IMR-90 (cell line): ENCODE data around the gene CHST3. TPM values are rescaled to one million over a fixed set of nuclear protein-coding genes. Genes with fewer than 3 reads are reported as not detected.

ENCODE experiments used
- ATAC-seq: fragments of 200-7000 bp; cut with Tn5 transposase; 2 replicates; pipeline ENCODE4 v1.9.1; 2020; ENCODE audit warnings: low read depth, mild to moderate bottlenecking, moderate library complexity
- BruUV-seq: library from RNA; stranded (reverse); fragments of 400-500 nt; replicated peaks from 2 replicates; lab custom pipeline; 2021; lab: Mats Ljungman, UMichigan
- CTCF ChIA-PET: fragments of 300-600 bp; formaldehyde crosslinking; extraction: SDS; loops from one replicate; lab custom pipeline; 2021; ENCODE audit warnings: antibody characterized with exemption; lab: Yijun Ruan, JAX
- POLR2A ChIA-PET: fragments of 300-600 bp; sonication (Branson Sonifier 250); formaldehyde crosslinking; loops from one replicate; lab custom pipeline; 2022; ENCODE audit warnings: antibody characterized with exemption; ENCODE audit not compliant: unreplicated experiment; lab: Charles Lee
- DNase-seq: peaks from one replicate; pipeline ENCODE4 v3.0.0; 2013
- H2AFZ ChIP-seq: replicated peaks from 2 replicates; pipeline ENCODE3; 2013; ENCODE audit warnings: low read length, mild to moderate bottlenecking; ENCODE audit not compliant: poor library complexity
- H2AK5ac ChIP-seq: 2 replicates; pipeline ENCODE4 v1.6.1; 2013; ENCODE audit warnings: low read depth, low read length, inconsistent platforms
- H2AK9ac ChIP-seq: replicated peaks from 2 replicates; pipeline ENCODE3; 2013; ENCODE audit warnings: mild to moderate bottlenecking, low read depth, low read length, moderate library complexity; ENCODE audit not compliant: poor library complexity
- H2BK120ac ChIP-seq: 2 replicates; pipeline ENCODE4 v1.6.1; 2013; ENCODE audit warnings: low read depth, low read length, inconsistent platforms
- H2BK15ac ChIP-seq: 3 replicates; pipeline ENCODE4 v1.6.1; 2013; ENCODE audit warnings: low read depth, low read length, inconsistent platforms
- H2BK20ac ChIP-seq: 2 replicates; pipeline ENCODE4 v1.6.1; 2013; ENCODE audit warnings: low read depth, mild to moderate bottlenecking, inconsistent platforms, low read length, moderate library complexity
- H2BK5ac ChIP-seq: 2 replicates; pipeline ENCODE4 v1.6.1; 2013; ENCODE audit warnings: mild to moderate bottlenecking, low read depth, low read length, inconsistent platforms; ENCODE audit not compliant: poor library complexity, severe bottlenecking
- H3K14ac ChIP-seq: replicated peaks from 2 replicates; pipeline ENCODE4 v1.6.1; 2013; ENCODE audit warnings: low read depth, low read length, inconsistent platforms
- H3K18ac ChIP-seq: 2 replicates; pipeline ENCODE4 v1.6.1; 2013; ENCODE audit warnings: low read depth, low read length, control low read depth
- H3K23ac ChIP-seq: 2 replicates; pipeline ENCODE4 v1.6.1; 2013; ENCODE audit warnings: low read depth, low read length, inconsistent platforms
- H3K27ac ChIP-seq: 2 replicates; pipeline ENCODE4 v1.5.1; 2013; ENCODE audit warnings: mild to moderate bottlenecking, control low read depth, low read length; ENCODE audit not compliant: insufficient read depth
- H3K27me3 ChIP-seq: 2 replicates; pipeline ENCODE4 v1.6.1; 2013; ENCODE audit warnings: low read length; ENCODE audit not compliant: control insufficient read depth, insufficient read depth
- H3K36me3 ChIP-seq: 2 replicates; pipeline ENCODE4 v1.6.1; 2013; ENCODE audit warnings: low read length, mixed read lengths; ENCODE audit not compliant: control insufficient read depth, insufficient read depth
- H3K4ac ChIP-seq: 2 replicates; pipeline ENCODE4 v1.6.1; 2013; ENCODE audit warnings: low read depth, low read length, inconsistent platforms
- H3K4me1 ChIP-seq: 2 replicates; pipeline ENCODE4 v1.6.1; 2013; ENCODE audit warnings: low read length, mixed read lengths; ENCODE audit not compliant: control insufficient read depth, insufficient read depth
- H3K4me2 ChIP-seq: 2 replicates; pipeline ENCODE4 v1.6.1; 2013; ENCODE audit warnings: low read depth, mild to moderate bottlenecking, control low read depth, low read length, moderate library complexity
- H3K4me3 ChIP-seq: 2 replicates; pipeline ENCODE4 v1.5.1; 2013; ENCODE audit warnings: low read depth, mild to moderate bottlenecking, control low read depth, low read length, moderate library complexity; ENCODE audit not compliant: insufficient read depth
- H3K56ac ChIP-seq: 2 replicates; pipeline ENCODE4 v1.6.1; 2013; ENCODE audit warnings: low read length, inconsistent platforms; ENCODE audit not compliant: insufficient read depth; ENCODE audit errors: extremely low read depth
- H3K79me1 ChIP-seq, 2 experiments: 2 replicates each; pipeline ENCODE4 v1.6.1; 2013; ENCODE audit warnings: low read length in 2 of 2, inconsistent platforms in 1 of 2, low read depth in 1 of 2
- H3K9ac ChIP-seq: 2 replicates; pipeline ENCODE4 v1.6.1; 2013; ENCODE audit warnings: low read depth, low read length, control low read depth
- H3K9me1 ChIP-seq: 2 replicates; pipeline ENCODE4 v1.6.1; 2013; ENCODE audit warnings: low read length, inconsistent platforms; ENCODE audit not compliant: insufficient read depth
- H3K9me3 ChIP-seq: 2 replicates; pipeline ENCODE4 v1.6.1; 2013; ENCODE audit warnings: low read length; ENCODE audit not compliant: control insufficient read depth, insufficient read depth
- H4K20me1 ChIP-seq: 2 replicates; pipeline ENCODE4 v1.6.1; 2013; ENCODE audit warnings: low read length, inconsistent platforms; ENCODE audit not compliant: insufficient read depth
- H4K5ac ChIP-seq: 2 replicates; pipeline ENCODE4 v1.6.1; 2013; ENCODE audit warnings: mild to moderate bottlenecking, low read depth, low read length, control low read depth
- H4K8ac ChIP-seq, 2 experiments: 2 replicates each; pipeline ENCODE4 v1.6.1; 2013; ENCODE audit warnings: low read depth in 2 of 2, low read length in 2 of 2, control low read depth in 1 of 2, inconsistent platforms in 1 of 2
- H4K91ac ChIP-seq: 2 replicates; pipeline ENCODE4 v1.6.1; 2013; ENCODE audit warnings: low read depth, low read length, inconsistent platforms; ENCODE audit not compliant: insufficient read depth
- CEBPB ChIP-seq: IDR thresholded peaks from 2 replicates; pipeline ENCODE4 v1.6.1; 2012; ENCODE audit warnings: low read depth, low read length, improper control_type of control experiment
- RCOR1 ChIP-seq: IDR thresholded peaks from 2 replicates; pipeline ENCODE4 v1.6.1; 2012; ENCODE audit warnings: mild to moderate bottlenecking, low read length, improper control_type of control experiment; ENCODE audit not compliant: insufficient replicate concordance
- WGBS, 2 experiments: methylation state at CpG; one replicate each; pipeline versions ENCODE4 v1.1.5 to v1.1.7; 2013; ENCODE audit warnings: missing lambda C conversion rate in 2 of 2; ENCODE audit not compliant: insufficient read length in 1 of 2; ENCODE audit errors: extremely low coverage in 2 of 2; 5-methylcytosine and 5-hydroxymethylcytosine counted together
- dilution Hi-C: fragments of 300-500 bp; cut with HindIII; formaldehyde crosslinking; loops from one replicate; pipeline ENCODE4 v1.14.3; 2018; ENCODE audit warnings: low sequenced_read_pairs; ENCODE audit not compliant: unreplicated experiment
- in situ Hi-C: fragments of 300-500 bp; cut with MboI; formaldehyde crosslinking; loops from 3 replicates; pipeline ENCODE4 v1.14.3; 2019; ENCODE audit warnings: low sequenced_read_pairs, inconsistent platforms, mixed read lengths
- intact Hi-C: fragments of 100-400 bp; cut with micrococcal nuclease; formaldehyde crosslinking; loops from 2 replicates; pipeline ENCODE4 v1.10.0; 2022
- polyA plus RNA-seq, 3 experiments: library from polyadenylated mRNA; depleted of rRNA; stranded (reverse); fragments of >200 nt; gene quantifications; 2 replicates each; pipeline ENCODE4 v1.2.3, GENCODE V29; 2012; ENCODE audit warnings: low replicate concordance in 1 of 3
- total RNA-seq: library from RNA; depleted of rRNA; stranded (reverse); fragments of >200 nt; gene quantifications from 2 replicates; pipeline ENCODE4 v1.2.3, GENCODE V29; 2012

Gene CHST3
- total and polyA plus RNA-seq, 2 of the 4 experiments (the other 2 are of a cell fraction) = 8.6 to 9.0 TPM

DNA sequence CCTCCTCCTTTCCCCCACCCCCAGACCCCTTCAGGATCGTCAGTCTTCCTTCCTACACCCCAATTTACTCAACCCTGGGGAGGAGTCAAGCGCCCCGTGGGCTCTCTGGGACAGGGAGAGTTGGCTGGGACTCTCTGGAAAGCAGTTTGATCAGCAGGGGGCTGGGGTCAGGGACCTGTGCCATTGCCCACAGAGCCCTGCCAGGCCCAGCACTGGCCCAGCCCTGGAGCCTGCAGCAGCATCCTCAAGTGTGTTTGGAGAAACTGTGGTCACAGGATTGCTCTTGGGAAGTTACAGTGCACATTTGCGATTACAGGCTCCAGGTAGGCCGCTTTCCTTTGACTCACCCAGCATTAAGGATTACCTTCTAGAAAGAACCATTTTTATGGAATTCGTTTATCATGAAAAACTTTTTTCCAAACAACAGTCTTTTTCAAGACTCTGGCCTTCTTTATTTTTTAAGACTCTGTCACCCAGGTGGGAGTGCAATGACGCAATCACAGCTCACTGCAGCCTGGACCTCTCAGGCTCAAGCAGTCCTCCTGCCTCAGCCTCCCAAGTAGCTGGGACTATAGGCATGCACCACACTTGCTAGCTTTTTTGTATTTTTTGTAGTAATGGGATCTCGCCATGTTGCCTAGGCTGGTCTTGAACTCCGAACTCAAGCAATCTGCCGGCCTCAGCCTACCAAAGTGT lies 50.7 kb downstream of the CHST3 start:
- H3K27me3 ChIP-seq = no peaks in the 10 kb centered on the region; the same call in 1 of the 2 replicates
- H3K4me3 ChIP-seq = no peak overlapping the region
- H4K20me1 ChIP-seq = peaks cover 10% of the 10 kb centered on the region; the same call in 1 of the 2 replicates
- H4K91ac ChIP-seq = no peak overlapping the region
- ATAC-seq (no peak), DNase-seq (no peak)
- H3K9me1 ChIP-seq = peaks cover 26% of the 10 kb centered on the region
- no peak overlapping the region for H3K14ac ChIP-seq
- H4K8ac ChIP-seq = no peak overlapping the region
- in situ Hi-C loops (no loop called here), intact Hi-C loops (no loop called here), dilution Hi-C loops (no loop called here)
- BruUV-seq = no TSS peak
- H3K36me3 ChIP-seq = no peaks in the 10 kb centered on the region
- H3K18ac ChIP-seq = no peak overlapping the region
- no peak overlapping the region for H3K4ac ChIP-seq
- H3K9ac ChIP-seq = no peak overlapping the region
- H2BK5ac ChIP-seq = no peak overlapping the region
- no peaks in the 10 kb centered on the region for H3K9me3 ChIP-seq
- H2AFZ ChIP-seq = no peak overlapping the region
- H3K4me1 ChIP-seq = peaks cover 17% of the 10 kb centered on the region
- no peak overlapping the region for H3K23ac ChIP-seq
- no peak overlapping the region for H2AK9ac ChIP-seq
- H3K4me2 ChIP-seq = no peak overlapping the region
- no CpG with 5 or more reads among the region's 10 CpGs for WGBS, 2 experiments
- peaks cover 7 to 14% of the 10 kb centered on the region in 2 experiments for H3K79me1 ChIP-seq
- no peak overlapping the region for H2AK5ac ChIP-seq
- no peak overlapping the region for H4K5ac ChIP-seq
- H2BK15ac ChIP-seq = no peak overlapping the region
- TF ChIP-seq CEBPB (peak; percentile 64), RCOR1 (no peak)
- no peak overlapping the region for H3K56ac ChIP-seq
- H2BK20ac ChIP-seq = no peak overlapping the region
- no peak overlapping the region for H3K27ac ChIP-seq
- ChIA-PET CTCF (interaction anchor here (0.6 kb wide), 1 partner anchor 11 kb away, joined by 6 read pairs; no protein-coding TSS in a partner anchor), POLR2A (no interaction called here)
- no peak overlapping the region for H2BK120ac ChIP-seq
